H1 (cell line): Measurements from ENCODE around the gene RBBP5. TPM values are rescaled to one million over a fixed set of nuclear protein-coding genes. Genes with fewer than 3 reads are reported as not detected.

Experiments used
- CTCF ChIA-PET: fragments of 300-600 bp; sonication (Branson Sonifier 250); formaldehyde crosslinking; loops from one replicate; lab custom pipeline; 2021; ENCODE audit not compliant: partially characterized antibody; lab: Charles Lee
- POLR2A ChIA-PET: fragments of 300-600 bp; sonication (Branson Sonifier 250); formaldehyde crosslinking; loops from one replicate; lab custom pipeline; 2021; ENCODE audit warnings: inconsistent platforms; ENCODE audit not compliant: partially characterized antibody; lab: Charles Lee
- DNase-seq, 2 experiments: peaks; one replicate each; pipeline versions ENCODE4 v3.0.0 to v3.0.0-alpha.2; 2010 to 2022; ENCODE audit warnings: low spot score in 2 of 2, low read depth in 1 of 2, mixed read lengths in 1 of 2
- FAIRE-seq: peaks from 2 replicates; lab custom pipeline; 2011; peaks lifted over from hg19 to GRCh38; lab: Jason Lieb, UNC
- H2AFZ ChIP-seq: 2 replicates; pipeline ENCODE4 v1.8.1; 2012; ENCODE audit warnings: low read length, inconsistent platforms
- H2AK5ac ChIP-seq: 2 replicates; pipeline ENCODE4 v1.6.1; 2013; ENCODE audit warnings: low read depth, low read length
- H2BK120ac ChIP-seq: replicated peaks from 2 replicates; pipeline ENCODE3; 2013; ENCODE audit warnings: low read depth, low read length, inconsistent platforms
- H2BK12ac ChIP-seq: 2 replicates; pipeline ENCODE4 v1.6.1; 2013; ENCODE audit warnings: low read depth, low read length
- H2BK15ac ChIP-seq: 2 replicates; pipeline ENCODE4 v1.6.1; 2013; ENCODE audit warnings: low read length
- H2BK20ac ChIP-seq: 2 replicates; pipeline ENCODE4 v1.6.1; 2013; ENCODE audit warnings: low read length
- H2BK5ac ChIP-seq: 2 replicates; pipeline ENCODE4 v1.6.1; 2013; ENCODE audit warnings: low read depth, low read length
- H3K14ac ChIP-seq: 2 replicates; pipeline ENCODE4 v1.6.1; 2013; ENCODE audit warnings: inconsistent platforms; ENCODE audit not compliant: insufficient read length
- H3K18ac ChIP-seq: 2 replicates; pipeline ENCODE4 v1.6.1; 2013; ENCODE audit warnings: low read length; ENCODE audit errors: extremely low read depth
- H3K23ac ChIP-seq: 2 replicates; pipeline ENCODE4 v1.6.1; 2013; ENCODE audit warnings: inconsistent platforms; ENCODE audit not compliant: insufficient read length
- H3K23me2 ChIP-seq: 2 replicates; pipeline ENCODE4 v1.6.1; 2013; ENCODE audit warnings: low read depth, low read length
- H3K27ac ChIP-seq: 2 replicates; pipeline ENCODE4 v1.6.1; 2011; ENCODE audit warnings: low read depth, low read length, inconsistent platforms
- H3K27me3 ChIP-seq, 4 experiments: replicated peaks in 1 of 4; 1 replicate in 1 of 4; 2 replicates in 3 of 4; pipeline versions ENCODE4 v1.6.1 to v1.8.1; 2011 to 2013; ENCODE audit warnings: low read length in 3 of 4, mild to moderate bottlenecking in 3 of 4, inconsistent platforms in 2 of 4, mixed read lengths in 2 of 4, moderate library complexity in 1 of 4; ENCODE audit not compliant: control insufficient read depth in 3 of 4, insufficient read depth in 3 of 4; ENCODE audit errors: extremely low read depth in 1 of 4
- H3K36me3 ChIP-seq, 4 experiments: 2 replicates each; pipeline versions ENCODE4 v1.6.1 to v1.8.1; 2011 to 2013; ENCODE audit warnings: mild to moderate bottlenecking in 4 of 4, low read length in 3 of 4, moderate library complexity in 2 of 4, control low read depth in 1 of 4, inconsistent platforms in 1 of 4; ENCODE audit not compliant: insufficient read depth in 4 of 4, control insufficient read depth in 2 of 4
- H3K4ac ChIP-seq: replicated peaks from 2 replicates; pipeline ENCODE3; 2013; ENCODE audit warnings: low read length, low read depth, mixed read lengths, inconsistent platforms; ENCODE audit not compliant: insufficient read length
- H3K4me1 ChIP-seq, 4 experiments: replicated peaks in 1 of 4; 1 replicate in 1 of 4; 2 replicates in 3 of 4; pipeline versions ENCODE4 v1.6.1 to v1.8.1; 2011 to 2013; ENCODE audit warnings: low read length in 3 of 4, inconsistent platforms in 2 of 4, mixed read lengths in 1 of 4; ENCODE audit not compliant: insufficient read depth in 4 of 4, control insufficient read depth in 3 of 4
- H3K4me2 ChIP-seq, 2 experiments: 2 replicates each; pipeline versions ENCODE4 v1.6.1 to v1.8.1; 2011 to 2013; ENCODE audit warnings: low read depth in 2 of 2, low read length in 2 of 2, control low read depth in 1 of 2, inconsistent platforms in 1 of 2, mild to moderate bottlenecking in 1 of 2; ENCODE audit not compliant: insufficient read depth in 1 of 2
- H3K4me3 ChIP-seq, 4 experiments: fragments of 200-600, 300-600 bp in 1 of 4; sonication (generic), shearing (Covaris generic), sonication (Bioruptor Twin) in 1 of 4; 2 replicates each; pipeline versions ENCODE4 v1.5.1 to v1.8.1; 2011 to 2016; ENCODE audit warnings: low read length in 4 of 4, low read depth in 3 of 4, control low read depth in 2 of 4, inconsistent platforms in 2 of 4, mild to moderate bottlenecking in 2 of 4, mixed read lengths in 1 of 4, moderate library complexity in 1 of 4; ENCODE audit not compliant: insufficient read depth in 2 of 4; ENCODE audit errors: extremely low read depth in 1 of 4
- H3K56ac ChIP-seq: replicated peaks from 2 replicates; pipeline ENCODE3; 2013; ENCODE audit warnings: low read depth, mild to moderate bottlenecking, mixed read lengths, low read length, inconsistent platforms; ENCODE audit not compliant: insufficient read length
- H3K79me1 ChIP-seq: 2 replicates; pipeline ENCODE4 v1.6.1; 2013; ENCODE audit warnings: low read depth, low read length, control low read depth
- H3K79me2 ChIP-seq, 2 experiments: 2 replicates each; pipeline versions ENCODE4 v1.6.1 to v1.8.1; 2012 to 2013; ENCODE audit warnings: low read length in 2 of 2, mild to moderate bottlenecking in 2 of 2, inconsistent platforms in 1 of 2; ENCODE audit not compliant: insufficient read depth in 2 of 2, control insufficient read depth in 1 of 2
- H3K9ac ChIP-seq, 4 experiments: replicated peaks in 1 of 4; 1 replicate in 1 of 4; 2 replicates in 3 of 4; pipeline versions ENCODE4 v1.6.1 to v1.8.1; 2011 to 2013; ENCODE audit warnings: low read depth in 3 of 4, low read length in 3 of 4, control low read depth in 2 of 4, mild to moderate bottlenecking in 2 of 4, moderate library complexity in 2 of 4, inconsistent platforms in 1 of 4; ENCODE audit errors: extremely low read depth in 1 of 4
- H3K9me3 ChIP-seq, 2 experiments: 2 replicates each; pipeline versions ENCODE4 v1.6.1 to v1.8.1; 2012 to 2013; ENCODE audit warnings: mild to moderate bottlenecking in 2 of 2, moderate library complexity in 2 of 2, control low read depth in 1 of 2, inconsistent platforms in 1 of 2, low read depth in 1 of 2, low read length in 1 of 2, mixed read lengths in 1 of 2; ENCODE audit not compliant: insufficient read depth in 2 of 2
- H4K20me1 ChIP-seq, 2 experiments: replicated peaks in 1 of 2; 2 replicates each; pipeline versions ENCODE3 to v1.8.1; 2011 to 2013; ENCODE audit warnings: inconsistent platforms in 2 of 2, low read length in 2 of 2, mild to moderate bottlenecking in 1 of 2; ENCODE audit not compliant: insufficient read depth in 2 of 2, control insufficient read depth in 1 of 2
- H4K5ac ChIP-seq: 2 replicates; pipeline ENCODE4 v1.6.1; 2013; ENCODE audit warnings: low read length, low read depth, mixed read lengths, inconsistent platforms; ENCODE audit not compliant: insufficient read length
- H4K8ac ChIP-seq: 2 replicates; pipeline ENCODE4 v1.8.0; 2013; ENCODE audit warnings: mild to moderate bottlenecking, moderate library complexity, low read length, inconsistent platforms; ENCODE audit not compliant: insufficient read depth; ENCODE audit errors: extremely low read depth
- H4K91ac ChIP-seq: replicated peaks from 2 replicates; pipeline ENCODE3; 2013; ENCODE audit warnings: low read length, mixed read lengths, inconsistent platforms; ENCODE audit not compliant: insufficient read length
- BACH1 ChIP-seq: IDR thresholded peaks from 2 replicates; pipeline ENCODE4 v1.6.1; 2012; ENCODE audit warnings: low read length, improper control_type of control experiment
- BCL11A ChIP-seq, 2 experiments: IDR thresholded peaks; one replicate each; pipeline ENCODE4 v1.6.1; 2011; ENCODE audit warnings: low read depth in 2 of 2, low read length in 2 of 2, mild to moderate bottlenecking in 2 of 2
- CTBP2 ChIP-seq: IDR thresholded peaks from 2 replicates; pipeline ENCODE4 v1.7.0; 2011; ENCODE audit warnings: borderline replicate concordance, mild to moderate bottlenecking, moderate library complexity, mixed read lengths, low read length; ENCODE audit not compliant: insufficient read depth, insufficient read length
- HDAC2 ChIP-seq, 2 experiments: fragments of 300-600 bp in 1 of 2; sonication (generic) in 1 of 2; IDR thresholded peaks; 2 replicates each; pipeline ENCODE4 v1.6.1; 2011 to 2012; ENCODE audit warnings: low read depth in 2 of 2, low read length in 2 of 2, mild to moderate bottlenecking in 2 of 2, moderate library complexity in 2 of 2, borderline replicate concordance in 1 of 2, inconsistent platforms in 1 of 2
- JUN ChIP-seq: IDR thresholded peaks from 2 replicates; pipeline ENCODE4 v1.6.1; 2011; ENCODE audit warnings: low read depth, mild to moderate bottlenecking, improper control_type of control experiment, low read length
- JUND ChIP-seq: IDR thresholded peaks from 2 replicates; pipeline ENCODE4 v1.6.1; 2011; ENCODE audit warnings: mild to moderate bottlenecking, improper control_type of control experiment, low read length
- RXRA ChIP-seq: IDR thresholded peaks from 2 replicates; pipeline ENCODE4 v1.6.1; 2011; ENCODE audit warnings: low read depth, mild to moderate bottlenecking, low read length, moderate library complexity; ENCODE audit not compliant: insufficient read depth
- SP4 ChIP-seq: IDR thresholded peaks from 2 replicates; pipeline ENCODE4 v1.6.1; 2012; ENCODE audit warnings: low read length, inconsistent platforms
- SRF ChIP-seq: IDR thresholded peaks from 2 replicates; pipeline ENCODE4 v1.6.1; 2011; ENCODE audit warnings: mild to moderate bottlenecking, low read depth, low read length, moderate library complexity
- TBP ChIP-seq: IDR thresholded peaks from 2 replicates; pipeline ENCODE4 v1.6.1; 2011; ENCODE audit warnings: low read depth, low read length, improper control_type of control experiment
- TCF12 ChIP-seq: IDR thresholded peaks from 2 replicates; pipeline ENCODE4 v1.6.1; 2011; ENCODE audit warnings: low read depth, mild to moderate bottlenecking, low read length
- YY1 ChIP-seq: IDR thresholded peaks from 2 replicates; pipeline ENCODE4 v1.6.1; 2011; ENCODE audit warnings: low read depth, mild to moderate bottlenecking, low read length
- whole genome bisulfite sequencing, 2 experiments: shearing (Covaris generic) in 1 of 2; methylation state at CpG; one replicate each; pipeline versions ENCODE4 v1.1.6 to v1.1.7; 2013 to 2015; ENCODE audit warnings: low lambda C conversion rate in 2 of 2, mixed read lengths in 2 of 2, inconsistent platforms in 1 of 2, low coverage in 1 of 2, missing lambda C conversion rate in 1 of 2; ENCODE audit not compliant: insufficient replicate concordance in 2 of 2, insufficient coverage in 1 of 2, insufficient read length in 1 of 2; ENCODE audit errors: extremely low coverage in 1 of 2, missing lambda C conversion rate in 1 of 2; 5-methylcytosine and 5-hydroxymethylcytosine counted together
- polyA plus RNA-seq, 7 experiments: library from polyadenylated mRNA; depleted of rRNA in 3 of 7; stranded (reverse) in 5 of 7; unstranded in 2 of 7; fragments of >200 nt in 5 of 7; fragments of 200-250 nt in 2 of 7; gene quantifications; 1 replicate in 5 of 7; 2 replicates in 1 of 7; 4 replicates in 1 of 7; pipeline versions ENCODE4 v1.2.1 to v1.2.3, GENCODE V29; 2011 to 2013; ENCODE audit warnings: missing spikeins in 2 of 7, mixed read lengths in 2 of 7
- total RNA-seq: library from RNA; stranded (reverse); fragmentation: NEBNext Ultra II Directional; extraction: Animal tissue kit (Norgen Biotek cat#: 25700); gene quantifications from 2 replicates; pipeline ENCODE4 v1.2.1, GENCODE V29; 2021

Gene RBBP5
- total and polyA plus RNA-seq, 2 of the 8 experiments (the other 6 are each of a cell fraction or from before 2014, with no cell fraction given) = 6.7 to 21.5 TPM

DNA sequence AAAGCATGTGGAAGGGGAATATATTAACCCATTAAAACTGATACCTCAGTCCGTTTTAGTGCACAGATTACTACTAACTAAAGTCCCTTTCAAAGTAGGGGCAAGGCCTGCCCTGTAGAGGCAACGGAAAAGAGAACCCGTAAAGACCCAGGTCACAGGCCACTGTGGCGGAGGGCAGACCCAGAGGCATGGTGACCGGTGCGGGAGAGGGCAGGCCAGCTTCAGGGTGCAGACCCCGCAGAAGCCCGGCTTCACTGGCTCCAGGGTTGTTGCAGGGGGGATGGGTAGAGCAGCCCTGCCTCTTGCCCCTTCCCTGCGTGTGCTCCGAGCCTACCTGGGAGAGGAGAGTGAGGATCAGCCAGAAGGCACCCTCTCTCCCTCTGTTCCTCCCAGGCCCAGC is 61.0 kb downstream of the RBBP5 start:
- Histone ChIP-seq H2BK12ac (no peak overlapping the region; the same call in 1 of the 2 replicates), H3K79me2 (no peaks in the 10 kb centered on the region)
- POLR2A ChIA-PET = interaction anchor here (0.8 to 2.5 kb wide), 3 partner anchors 58 to 69 kb away, joined by 3 to 6 read pairs (median 6); no protein-coding TSS in a partner anchor

More for the DNA sequence above, 61.0 kb downstream of the RBBP5 start:
- H3K4ac ChIP-seq = no peak overlapping the region
- no peaks in the 10 kb centered on the region for H3K79me1 ChIP-seq
- H2BK20ac ChIP-seq = no peak overlapping the region
- peak overlapping the region; percentile 28; the same call in 1 of the 2 replicates for H4K8ac ChIP-seq
- no peaks in the 10 kb centered on the region for H3K27me3 ChIP-seq
- H3K23me2 ChIP-seq = no peaks in the 10 kb centered on the region
- no peak overlapping the region for H2AFZ ChIP-seq
- no peak overlapping the region for H2BK5ac ChIP-seq
- no peak overlapping the region for H3K27ac ChIP-seq
- H4K91ac ChIP-seq = peak overlapping the region; percentile 78
- H3K9me3 ChIP-seq = no peaks in the 10 kb centered on the region
- no peak overlapping the region for H2AK5ac ChIP-seq
- 89% methylated on average over 10 of the region's 10 CpGs; no CpG with 5 or more reads in 1 of the 2 experiments for WGBS, 2 experiments
- CTCF ChIA-PET = interaction anchor here (0.6 to 38.9 kb wide), 32 partner anchors 10 to 525 kb away, joined by 3 to 1336 read pairs (median 7); partner anchors contain the start of gene CNTN2
- FAIRE-seq (no peak), DNase-seq (no peak)
- no peaks in the 10 kb centered on the region for H3K36me3 ChIP-seq
- H4K20me1 ChIP-seq = no peaks in the 10 kb centered on the region
- peak overlapping the region; percentile 90 for H2BK15ac ChIP-seq
- peaks cover 0 to 4% (median 2%) of the 10 kb centered on the region in 4 experiments; a peak in 4 of 7 replicates for H3K4me1 ChIP-seq
- no peak overlapping the region for H3K14ac ChIP-seq
- no peak overlapping the region for H3K4me3 ChIP-seq
- H4K5ac ChIP-seq = no peak overlapping the region
- H3K4me2 ChIP-seq = no peak overlapping the region
- TF ChIP-seq CTBP2 (no peak), YY1 (no peak), SRF (no peak), TCF12 (no peak), BACH1 (no peak), BCL11A (IDR thresholded peaks at IDR 0.05; ENCODE audit: low read depth in 2 of 2, low read length in 2 of 2) (no peak), JUND (no peak), RXRA (no peak), SP4 (no peak), JUN (no peak), HDAC2 (IDR thresholded peaks at IDR 0.05; ENCODE audit: borderline replicate concordance in 1 of 2, low read depth in 2 of 2, low read length in 2 of 2) (no peak), TBP (no peak)
- H2BK120ac ChIP-seq = no peak overlapping the region
- no peak overlapping the region for H3K9ac ChIP-seq
- H3K18ac ChIP-seq = no peak overlapping the region
- no peak overlapping the region for H3K56ac ChIP-seq
- H3K23ac ChIP-seq = no peak overlapping the region
